Measurements from ENCODE around the gene ADGRE2.
"Not testable (repeated sequence)": the region's sequence is repeated elsewhere in the genome, so short reads cannot be mapped to it uniquely, and the experiment has no call there.

ADGRE2 gene

GRCh38 chr19:14777645-14778044 is 715 bp downstream of the ADGRE2 start:
- DNase-seq: not testable (repeated sequence)

DNA sequence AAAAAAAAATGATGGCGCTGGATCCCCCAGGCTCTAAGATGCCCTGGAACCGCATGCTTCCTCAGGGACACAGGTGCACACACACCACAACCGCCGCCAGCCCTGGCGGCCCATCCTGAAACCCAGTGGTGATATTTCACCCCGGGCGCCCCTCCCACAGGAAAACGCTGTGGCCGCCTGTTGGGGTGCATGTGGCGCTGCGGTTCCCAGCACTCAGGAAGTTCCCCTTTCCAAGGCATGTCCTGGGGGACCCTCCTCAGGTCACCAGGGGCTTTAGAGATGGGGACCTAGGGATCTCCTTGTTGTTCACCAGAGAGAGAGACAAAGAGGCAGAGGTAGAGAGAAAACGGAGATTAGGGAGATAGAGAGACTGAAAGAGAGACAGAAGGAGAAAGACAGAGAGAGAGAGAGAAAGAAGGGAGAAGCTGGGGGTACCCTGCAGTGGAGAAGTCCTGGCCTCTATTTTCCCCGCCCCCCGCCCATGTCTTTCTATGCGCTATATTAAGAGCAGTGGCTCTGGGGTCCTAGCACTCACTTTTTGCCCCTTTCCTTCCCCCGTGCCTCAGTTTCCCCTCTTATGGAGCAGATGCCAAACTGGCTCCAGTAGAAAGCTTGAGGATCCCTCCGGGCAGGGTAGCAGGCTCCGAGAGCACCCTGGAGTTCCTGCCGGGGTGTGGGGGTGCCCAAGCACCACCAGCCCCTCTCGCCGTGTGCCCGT is 2.3 kb downstream of the ADGRE2 start:
- no peak for DNase-seq

GRCh38 chr19:14775326-14775725 is 3.0 kb downstream of the ADGRE2 start:
- DNase-seq: not testable (repeated sequence)

DNA sequence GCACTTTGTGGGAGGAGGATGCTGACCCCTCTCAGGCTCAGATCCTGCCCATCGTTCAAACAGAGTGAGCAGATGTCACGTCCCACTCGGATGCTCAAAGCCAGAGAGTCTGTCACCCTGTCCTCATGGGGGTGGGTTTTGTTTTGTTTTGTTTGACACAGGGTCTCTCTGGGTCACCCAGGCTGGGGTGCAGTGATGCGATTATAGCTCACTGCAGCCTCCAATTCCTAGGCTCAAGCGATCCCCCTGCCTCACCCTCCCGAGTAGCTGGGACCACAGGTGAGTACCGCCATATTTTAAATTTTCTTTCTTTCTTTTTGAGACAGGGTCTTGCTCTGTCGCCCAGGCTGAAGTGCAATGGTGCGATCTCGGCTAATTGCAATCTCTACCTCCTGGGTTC is 4.0 kb downstream of the ADGRE2 start:
- no peak for DNase-seq

GRCh38 chr19:14773722-14774121 is 4.6 kb downstream of the ADGRE2 start:
- not testable (repeated sequence) for DNase-seq

DNA sequence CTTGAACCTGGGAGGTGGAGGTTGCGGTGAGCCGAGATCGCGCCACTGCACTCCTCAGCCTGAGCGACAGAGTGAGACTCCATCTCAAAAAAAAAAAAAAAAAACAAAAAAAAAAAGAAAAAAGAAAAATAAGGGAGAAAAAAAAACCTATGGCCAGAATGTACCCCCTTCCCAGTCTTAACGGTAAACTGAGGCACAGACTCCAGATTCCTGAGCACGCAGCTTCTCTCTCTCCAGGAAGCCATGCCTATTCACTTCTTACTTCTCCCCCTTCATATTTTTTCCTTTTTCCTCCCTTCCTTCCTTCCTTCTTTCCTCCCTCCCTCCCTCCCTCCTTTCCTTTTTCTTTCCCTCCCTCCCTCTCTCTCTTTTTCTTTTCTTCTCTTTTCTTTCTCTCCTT is 5.4 kb downstream of the ADGRE2 start:
- DNase-seq: no peak

- no peak for DNase-seq
These were observed 5.9 kb downstream of the ADGRE2 start for GRCh38 chr19:14772467-14772866.

- no peak for DNase-seq
These were observed 7.2 kb downstream of the ADGRE2 start for GRCh38 chr19:14770944-14771839.

DNA sequence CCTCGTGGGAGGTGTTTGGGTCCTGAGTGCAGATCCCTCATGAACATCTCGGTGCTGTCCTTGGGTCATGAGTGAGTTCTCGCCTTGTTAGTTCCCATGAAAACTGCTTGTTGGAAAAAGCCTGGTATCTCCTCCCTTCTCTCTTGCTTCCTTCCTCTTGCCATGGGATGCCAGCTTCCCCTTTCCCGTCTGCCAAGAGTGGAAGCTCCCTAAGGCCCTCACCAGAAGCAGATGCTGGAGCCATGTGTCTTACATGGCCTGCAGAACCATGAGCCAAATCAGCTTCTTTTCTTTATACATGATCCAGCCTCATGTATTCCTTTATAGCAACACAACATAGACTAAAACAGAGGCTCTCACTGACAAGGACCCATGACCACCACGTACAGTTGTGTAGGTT is 8.2 kb downstream of the ADGRE2 start:
- no peak for DNase-seq

DNA sequence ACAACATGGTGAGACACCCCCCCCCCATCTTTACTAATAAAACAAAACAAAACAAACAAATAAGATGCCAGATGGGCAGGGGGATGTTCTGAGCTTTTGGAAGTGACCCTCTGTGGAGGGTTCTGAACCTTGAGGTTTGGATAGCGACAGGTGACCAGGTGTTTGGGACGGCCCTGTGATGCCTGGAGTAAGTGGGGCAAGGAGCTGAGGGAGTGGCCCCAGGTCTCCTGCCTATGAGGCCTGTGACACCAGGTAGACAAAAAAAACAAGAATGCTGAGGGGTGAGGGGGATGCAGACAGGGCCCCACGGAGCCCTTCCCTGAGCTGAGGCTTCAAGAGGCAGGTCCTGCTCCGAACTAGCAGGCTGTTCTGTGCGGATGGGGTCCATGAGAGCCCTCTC is 9.2 kb downstream of the ADGRE2 start:
- DNase-seq: no peak

DNA sequence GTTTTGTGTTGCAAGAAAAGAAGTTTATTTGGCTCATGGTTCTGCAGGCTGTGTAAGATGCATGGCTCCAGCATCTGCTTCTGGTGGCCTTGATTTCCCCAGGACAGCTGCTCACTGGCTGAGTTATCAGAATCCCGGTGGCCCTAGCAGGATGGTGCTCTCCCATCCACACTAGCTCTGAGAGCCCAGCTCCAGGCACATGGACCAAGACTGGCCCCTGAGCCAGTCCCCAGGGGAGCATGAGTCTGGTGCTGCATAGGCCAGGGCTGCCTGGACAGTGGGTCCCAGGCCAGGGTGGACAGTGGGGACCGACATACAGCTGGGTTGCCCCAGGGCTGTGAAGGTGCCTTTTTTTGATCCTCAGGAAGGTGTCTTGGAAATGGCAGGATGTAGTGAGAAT is 10.4 kb downstream of the ADGRE2 start:
- DNase-seq: no peak

DNA sequence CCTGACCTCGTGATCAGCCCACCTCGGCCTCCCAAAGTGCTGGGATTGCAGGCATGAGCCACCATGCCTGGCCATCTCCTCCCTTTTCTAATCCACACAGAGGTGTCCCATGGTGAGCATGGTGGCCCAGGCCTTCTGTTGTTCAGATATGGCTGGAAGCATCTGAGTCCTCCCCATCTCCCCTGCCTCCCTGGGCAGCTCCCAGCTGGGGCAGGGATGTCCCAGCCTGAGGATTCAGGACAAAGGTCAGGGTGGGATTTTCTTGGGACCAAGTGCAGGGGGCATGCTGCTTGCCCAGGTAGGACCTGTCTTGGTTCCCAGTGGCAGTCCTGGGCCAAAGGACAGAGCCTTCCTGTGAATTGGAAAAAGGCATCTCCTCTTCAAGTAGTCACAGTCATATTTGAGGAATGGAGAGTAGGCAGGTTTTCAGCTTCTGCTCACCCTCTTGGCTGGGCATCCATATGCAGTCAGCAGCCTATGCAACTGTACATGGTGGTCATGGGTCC is 10.8 kb downstream of the ADGRE2 start:
- no peak for DNase-seq

DNA sequence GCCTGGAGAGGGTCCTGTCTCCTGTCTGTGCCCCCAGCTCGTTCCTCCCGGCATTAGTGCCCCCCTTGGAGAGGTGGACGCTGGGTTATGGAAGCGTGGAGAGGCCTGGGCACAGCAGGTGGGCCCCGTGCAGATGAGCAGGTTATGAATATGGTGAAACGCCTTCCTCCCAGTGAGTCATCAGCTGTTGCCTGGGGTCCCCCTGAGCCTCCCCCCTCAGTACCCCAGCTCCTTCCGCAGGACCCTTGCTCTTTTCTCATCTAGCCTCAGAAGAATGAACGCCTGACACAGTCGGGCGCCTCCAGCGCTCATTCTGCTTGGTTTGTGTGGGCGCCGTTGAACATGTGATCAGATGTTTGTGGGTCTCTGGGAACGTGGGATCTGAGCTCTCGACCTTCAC is 12.5 kb downstream of the ADGRE2 start:
- not testable (repeated sequence) for DNase-seq

GRCh38 chr19:14765403-14765802 is 13.0 kb downstream of the ADGRE2 start:
- not testable (repeated sequence) for DNase-seq

DNA sequence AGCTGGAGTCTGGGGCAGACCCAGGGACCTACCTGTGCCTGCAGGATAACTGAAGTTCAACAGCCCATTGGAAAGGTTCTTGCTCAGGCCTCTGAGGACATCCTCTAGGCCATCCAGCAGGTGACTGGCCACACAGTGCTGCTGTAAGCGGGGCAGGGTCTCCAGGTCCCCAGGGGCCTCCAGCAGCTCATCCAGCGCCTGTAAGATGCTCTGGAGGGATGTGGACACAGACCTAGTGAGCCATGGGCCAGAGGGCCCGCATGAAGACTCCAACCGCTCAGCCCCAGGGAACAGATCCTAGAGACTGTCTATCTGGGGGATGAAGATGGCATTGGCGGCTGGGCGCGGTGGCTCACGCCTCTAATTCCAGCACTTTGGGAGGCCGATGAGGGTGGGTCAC is 14.0 kb downstream of the ADGRE2 start:
- DNase-seq: no peak

DNA sequence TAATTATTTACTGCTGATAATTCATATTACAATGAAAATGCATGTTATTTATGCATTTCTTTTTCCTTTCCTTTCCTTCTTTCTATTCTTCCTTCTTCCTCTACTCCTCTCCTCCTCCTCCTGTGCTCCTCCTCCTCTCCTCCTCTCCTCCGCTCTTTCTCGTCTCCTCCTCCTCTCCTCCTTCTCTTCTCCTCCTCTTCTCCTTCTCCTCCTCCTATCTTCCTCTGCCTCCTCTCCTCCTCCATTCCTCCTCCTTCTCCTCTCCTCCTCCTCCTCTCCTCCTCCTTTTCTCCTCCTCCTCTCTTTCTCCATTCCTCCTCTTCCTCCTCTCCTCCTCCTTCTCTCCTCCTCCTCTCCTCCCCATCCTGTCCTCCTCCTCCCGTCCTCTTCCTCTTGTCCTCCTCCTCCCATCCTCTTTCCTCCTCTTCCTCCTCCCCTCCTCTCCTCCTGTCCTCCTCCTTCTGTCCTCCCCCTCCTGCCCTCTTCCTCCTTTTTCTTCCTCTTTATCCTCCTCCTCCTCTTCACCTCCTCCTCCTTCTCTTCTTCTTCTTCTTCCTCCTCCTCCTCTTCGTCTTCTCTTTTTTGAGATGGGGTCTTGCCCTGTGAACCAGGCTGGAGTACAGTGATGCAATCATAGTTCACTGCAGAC is 14.7 kb downstream of the ADGRE2 start:
- no peak for DNase-seq

DNA sequence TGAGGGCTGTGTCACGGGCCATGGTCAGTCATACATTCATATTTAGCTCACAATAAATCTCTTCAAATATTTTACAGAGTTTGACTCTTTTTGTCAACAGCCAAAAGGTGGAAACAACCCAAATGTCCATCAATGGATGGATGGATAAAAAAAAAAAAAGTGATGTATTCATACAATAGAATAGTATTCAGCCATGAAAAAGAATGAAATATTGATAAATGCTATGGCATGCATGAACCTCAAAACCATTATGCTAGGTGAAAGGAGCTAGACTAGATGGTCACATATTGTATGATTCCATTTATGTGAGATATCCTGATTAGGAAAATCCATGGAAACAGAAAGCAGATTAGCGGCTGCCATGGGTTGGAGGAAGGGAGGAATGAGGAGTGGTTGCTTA is 16.2 kb downstream of the ADGRE2 start:
- no peak for DNase-seq

DNA sequence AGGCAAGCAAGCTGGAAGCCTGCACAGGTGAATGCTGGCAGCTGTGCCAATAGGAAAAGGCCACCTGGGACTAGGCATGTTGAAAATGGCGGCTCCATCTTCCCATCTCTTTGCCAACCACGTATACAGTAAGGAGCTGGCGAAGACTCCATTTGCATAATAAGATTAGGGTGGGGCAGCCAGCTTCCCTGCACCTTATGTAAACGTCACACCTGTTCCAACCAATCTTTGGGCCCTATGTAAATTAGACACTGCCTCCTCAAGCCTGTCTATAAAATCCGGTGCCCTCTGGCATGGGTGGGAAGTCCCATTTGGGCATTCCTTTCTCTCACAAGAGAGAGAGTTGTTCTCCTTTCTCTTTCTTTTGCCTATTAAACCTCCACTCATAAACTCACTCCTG is 16.8 kb downstream of the ADGRE2 start:
- no peak for DNase-seq

- no peak for DNase-seq
These were observed 19.5 kb downstream of the ADGRE2 start for GRCh38 chr19:14758816-14759215.

DNA sequence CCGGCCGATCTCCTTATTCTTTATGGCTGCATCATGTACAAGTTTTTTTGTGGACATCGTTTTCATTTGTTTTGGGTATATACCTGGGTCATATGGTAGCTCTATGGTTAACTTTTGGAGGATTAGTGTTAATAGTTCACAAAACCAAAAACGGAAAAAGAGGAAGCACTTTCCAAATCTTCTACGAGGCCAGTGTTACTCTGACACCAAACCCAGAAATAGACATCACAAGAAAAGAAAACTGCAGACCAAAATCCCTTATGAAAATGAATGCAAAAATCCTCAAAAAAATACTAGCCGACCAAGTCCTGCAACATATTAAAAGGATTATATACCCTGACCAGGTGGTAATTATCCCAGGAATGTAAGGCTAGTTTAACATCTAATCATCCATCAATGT is 29.8 kb downstream of the ADGRE2 start:
- no peak for DNase-seq

DNA sequence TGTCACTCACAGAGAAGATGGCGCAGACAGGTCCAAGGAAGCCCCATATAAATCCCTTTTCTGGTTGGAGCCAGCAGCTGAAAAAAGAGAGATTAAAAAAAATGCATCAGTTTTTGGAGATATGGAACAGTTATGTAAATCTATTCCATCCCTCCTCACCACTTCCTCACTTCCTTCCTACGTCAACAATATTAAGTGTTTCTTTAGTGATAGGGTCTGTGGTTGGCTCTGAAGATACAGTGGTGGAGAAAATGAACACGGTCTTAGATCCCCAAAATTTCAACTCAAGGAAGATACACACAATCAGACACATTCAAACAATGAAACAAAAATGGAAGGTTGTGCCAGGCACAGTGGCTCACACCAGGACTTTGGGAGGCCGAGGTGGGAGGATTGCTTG is 31.5 kb downstream of the ADGRE2 start:
- DNase-seq: no peak

- DNase-seq: no peak
These were observed 42.4 kb downstream of the ADGRE2 start for GRCh38 chr19:14735915-14736314.

GRCh38 chr19:14733574-14733973 is 44.8 kb downstream of the ADGRE2 start:
- no peak for DNase-seq

- no peak for DNase-seq
These were observed 45.9 kb downstream of the ADGRE2 start for GRCh38 chr19:14732510-14732909.
